ENCODE measurements around the gene GPR107.
A peak's percentile ranks its signal among the peaks of the same experiment; 100 is the strongest.

Gene GPR107

DNA sequence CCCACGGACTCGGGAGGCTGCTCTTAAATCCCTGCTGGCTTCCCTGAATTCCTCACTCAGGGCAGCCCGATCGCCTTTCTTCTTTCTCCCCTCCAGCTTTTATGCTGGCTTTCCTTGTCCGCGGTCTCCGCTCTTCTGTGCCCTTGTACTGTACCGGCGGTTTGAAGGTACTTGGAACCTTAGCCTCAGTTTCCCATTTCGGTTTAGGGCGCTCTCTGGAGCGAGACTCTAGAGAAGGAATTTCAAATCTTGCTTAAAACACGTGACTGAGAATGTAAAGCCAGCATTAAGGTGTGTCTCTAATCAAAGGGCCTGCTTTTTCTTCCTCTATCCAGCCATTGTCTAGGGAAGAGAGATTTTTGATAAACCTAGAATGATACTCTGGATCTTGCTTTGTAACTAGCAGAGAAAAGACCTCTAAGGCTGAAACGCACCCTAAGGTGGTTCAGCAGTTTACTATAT, 650 bp downstream of the GPR107 start:
- peak; percentile 35 for DNase-seq (ENCODE audit: low spot score)

DNA sequence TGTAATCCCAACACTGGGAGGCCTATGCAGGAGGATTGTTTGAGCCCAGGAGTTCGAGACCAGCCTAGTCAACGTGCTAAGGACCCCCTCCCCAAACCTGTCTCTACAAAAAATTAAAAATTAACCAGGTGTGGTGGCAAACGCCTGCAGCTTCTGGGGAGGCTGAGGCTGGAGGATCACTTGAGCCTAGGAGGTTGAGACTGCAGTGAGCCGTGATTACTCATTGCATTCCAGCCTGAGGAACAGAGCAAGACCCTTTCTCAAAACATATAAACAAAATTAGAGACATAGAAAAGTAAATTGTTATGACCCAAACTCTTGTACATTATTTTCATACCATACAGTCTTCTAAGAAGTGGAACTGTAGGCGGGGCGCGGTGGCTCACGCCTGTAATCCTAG, 1.1 kb downstream of the GPR107 start:
- DNase-seq (ENCODE audit: low spot score) = no peak

DNA sequence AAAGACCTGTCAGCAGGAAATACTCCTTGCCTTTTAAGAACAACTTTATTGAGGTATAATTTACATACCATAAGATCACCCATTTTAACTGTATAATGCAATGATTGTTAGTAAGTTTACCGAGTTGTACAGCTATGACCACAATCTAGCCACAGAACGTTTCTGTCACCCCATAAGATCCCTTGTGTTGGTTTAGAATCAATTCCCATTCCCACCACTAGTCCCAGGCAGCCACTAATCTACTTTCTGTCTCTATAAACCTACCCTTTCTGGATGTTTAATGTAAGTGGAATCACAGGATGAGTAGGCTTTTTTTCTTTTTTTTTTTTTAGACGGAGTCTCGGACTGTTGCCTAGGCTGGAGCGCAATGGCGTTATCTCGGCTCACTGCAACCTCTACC, 4.4 kb downstream of the GPR107 start:
- peak; percentile 66 for DNase-seq (ENCODE audit: low spot score)

DNA sequence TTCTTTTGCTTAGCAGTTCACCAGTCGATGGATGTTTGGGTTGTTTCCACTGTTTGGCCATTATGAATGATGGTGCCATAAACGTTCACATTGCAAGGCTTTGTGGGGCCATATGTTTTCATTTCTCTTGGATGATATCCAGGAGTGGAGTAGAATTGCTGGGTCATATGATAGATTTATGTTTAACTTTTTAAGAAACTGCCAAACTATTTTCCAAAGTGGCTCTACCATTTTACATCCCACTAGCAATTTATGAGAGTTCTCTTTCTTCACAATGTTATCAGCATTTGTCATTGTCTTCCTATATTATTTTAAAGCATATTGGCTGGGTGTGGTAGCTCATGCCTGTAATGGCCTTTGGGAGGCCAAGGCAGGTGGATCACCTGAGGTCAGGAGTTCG, 5.2 kb downstream of the GPR107 start:
- DNase-seq (ENCODE audit: low spot score) = no peak

DNA sequence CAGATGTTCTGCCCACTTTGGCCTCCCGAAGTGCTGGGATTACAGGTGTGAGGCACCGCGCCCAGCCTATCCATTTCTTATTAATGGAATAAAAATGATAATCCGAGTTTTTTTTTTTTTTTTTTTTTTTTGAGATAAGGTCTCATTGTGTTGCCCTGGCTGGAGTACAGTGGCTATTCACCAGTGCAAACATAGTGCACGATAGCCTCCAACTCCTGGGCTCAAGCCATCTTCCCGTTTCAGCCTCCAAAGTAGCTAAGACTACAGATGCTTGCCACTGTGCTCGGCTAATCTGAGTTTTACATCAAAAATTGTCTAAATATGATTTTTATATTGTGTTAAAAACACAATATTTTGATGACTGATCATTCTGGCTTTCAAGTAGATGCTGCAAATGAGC, 6.6 kb downstream of the GPR107 start:
- no peak for DNase-seq (ENCODE audit: low spot score)

DNA sequence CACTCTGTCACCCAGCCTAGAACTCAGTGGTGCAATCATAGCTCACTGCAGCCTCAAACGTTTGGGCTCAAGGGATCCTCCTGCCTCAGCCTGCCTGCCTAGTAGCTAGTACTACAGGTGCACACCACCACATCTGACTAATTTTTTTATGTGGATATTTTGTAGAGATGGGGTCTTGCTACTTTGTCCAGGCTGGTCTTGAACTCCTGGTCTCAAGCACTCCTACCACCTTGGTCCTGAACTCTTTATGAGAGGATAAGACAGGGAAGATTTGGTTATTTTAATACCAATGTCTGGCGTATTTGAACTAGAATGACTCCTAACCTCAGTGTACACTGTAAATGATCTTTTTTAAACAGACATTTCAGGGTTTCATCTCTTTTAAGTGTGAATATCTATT, 9.0 kb downstream of the GPR107 start:
- no peak for DNase-seq (ENCODE audit: low spot score)

DNA sequence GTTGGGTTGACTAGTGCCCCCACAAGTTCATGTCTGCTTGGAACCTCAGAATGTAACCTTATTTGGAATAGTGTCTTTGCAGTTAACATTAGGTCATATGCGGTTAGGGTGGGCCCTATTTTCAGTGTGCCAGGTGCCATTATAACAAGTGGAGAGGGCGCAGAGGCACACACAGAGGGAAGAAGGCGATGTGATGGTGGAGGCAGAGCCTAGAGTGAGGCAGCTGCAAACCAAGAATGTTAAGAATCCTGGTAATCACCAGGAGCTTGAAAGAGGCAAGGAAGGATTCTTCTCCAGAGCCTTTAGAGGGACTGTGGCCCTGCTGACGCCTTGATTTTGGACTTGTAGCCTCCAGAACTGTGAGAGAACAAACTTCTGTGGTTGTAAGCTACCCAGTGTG, 10.9 kb downstream of the GPR107 start:
- DNase-seq (ENCODE audit: low spot score) = no peak

DNA sequence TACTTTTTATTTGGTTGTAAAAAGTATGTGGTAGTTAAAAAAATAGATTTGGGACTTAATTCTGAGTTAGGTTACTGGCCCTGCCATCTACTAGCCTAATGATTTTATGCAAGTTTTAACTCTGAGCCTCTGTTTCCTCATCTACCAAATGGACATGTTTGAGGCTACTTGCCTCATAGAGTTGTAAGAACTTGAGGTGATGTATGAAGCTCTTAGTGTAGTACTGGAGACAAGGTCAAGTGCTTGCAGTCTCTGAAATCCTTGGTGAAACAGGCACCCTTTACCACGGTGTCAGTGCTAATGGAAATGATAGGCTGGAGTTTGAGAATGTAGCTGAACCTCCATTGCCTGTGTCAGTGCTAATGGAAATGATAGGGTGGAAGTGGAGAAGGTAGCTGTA, 15.3 kb downstream of the GPR107 start:
- no peak for DNase-seq (ENCODE audit: low spot score)

DNA sequence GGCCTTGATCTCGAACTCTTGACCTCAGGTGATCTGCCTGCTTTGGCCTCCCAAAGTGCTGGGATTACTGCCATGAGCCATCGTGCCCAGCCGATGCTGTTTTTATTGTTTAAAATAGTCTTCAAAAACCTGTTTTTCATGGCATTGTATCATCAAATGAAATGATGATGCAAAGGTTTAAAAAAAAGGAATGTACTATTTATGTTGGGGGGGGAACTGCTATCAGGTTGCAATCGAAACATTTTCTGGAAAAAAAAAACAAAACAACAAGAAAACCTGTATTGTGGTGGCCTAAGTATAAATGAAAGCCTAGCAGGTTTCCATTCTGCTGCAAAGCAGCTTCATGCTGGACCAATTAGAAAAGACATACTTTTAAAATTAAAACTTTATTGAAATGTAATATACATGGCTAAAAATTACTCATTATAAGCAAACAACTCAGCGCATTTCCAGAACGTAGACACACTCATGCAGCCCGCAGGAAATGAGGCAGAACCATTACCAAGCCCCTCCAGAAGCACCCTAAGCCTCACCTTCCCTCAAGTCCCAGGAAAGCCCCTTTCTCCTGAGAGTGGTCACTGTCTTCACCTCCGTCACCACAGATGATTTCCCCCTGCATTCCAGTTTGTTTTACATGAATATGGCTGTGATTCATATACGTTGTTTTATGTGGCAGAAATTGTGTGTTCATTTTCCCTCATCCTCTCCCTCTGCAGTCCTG, 19.0 kb downstream of the GPR107 start:
- no peak for DNase-seq (ENCODE audit: low spot score)

DNA sequence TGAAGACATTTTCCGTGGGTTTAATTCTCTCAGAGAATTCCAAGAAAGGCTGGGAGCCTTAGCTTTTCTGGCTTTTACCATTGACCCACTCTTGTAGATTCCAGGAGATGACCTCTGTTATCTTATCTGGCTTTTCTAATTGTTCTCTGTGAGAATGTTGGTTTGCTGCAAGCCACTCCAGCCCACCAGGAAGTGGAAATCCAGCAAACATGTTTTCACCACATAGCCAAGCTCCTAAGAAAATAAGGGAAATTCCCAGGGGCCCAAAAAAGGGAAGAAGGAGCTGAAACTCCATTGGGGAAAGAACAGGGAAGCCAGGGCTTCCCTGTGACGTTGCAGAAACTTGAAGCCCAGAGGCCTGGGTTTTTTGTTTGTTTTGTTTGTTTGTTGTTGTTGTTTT, 19.7 kb downstream of the GPR107 start:
- DNase-seq (ENCODE audit: low spot score) = peak; percentile 54

DNA sequence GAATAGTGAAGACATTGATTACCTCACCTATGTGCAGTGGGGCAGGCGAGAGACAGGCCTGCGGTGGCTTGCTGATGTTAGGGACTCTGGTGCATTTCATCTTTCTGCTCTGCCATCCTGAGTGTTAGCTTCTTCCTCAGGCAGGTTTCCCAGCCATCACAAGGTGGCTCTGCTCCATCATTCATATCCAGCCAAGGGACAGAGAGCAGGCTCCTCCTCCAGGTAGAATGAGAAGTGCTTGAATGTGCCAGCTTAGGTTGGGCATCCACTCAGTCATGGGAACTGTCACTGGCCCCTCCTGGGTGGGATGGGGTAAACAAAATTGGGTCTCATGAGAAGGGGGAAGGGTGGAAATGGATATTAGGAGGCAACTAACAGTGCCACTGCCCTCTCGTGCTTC, 24.8 kb downstream of the GPR107 start:
- DNase-seq (ENCODE audit: low spot score) = no peak

DNA sequence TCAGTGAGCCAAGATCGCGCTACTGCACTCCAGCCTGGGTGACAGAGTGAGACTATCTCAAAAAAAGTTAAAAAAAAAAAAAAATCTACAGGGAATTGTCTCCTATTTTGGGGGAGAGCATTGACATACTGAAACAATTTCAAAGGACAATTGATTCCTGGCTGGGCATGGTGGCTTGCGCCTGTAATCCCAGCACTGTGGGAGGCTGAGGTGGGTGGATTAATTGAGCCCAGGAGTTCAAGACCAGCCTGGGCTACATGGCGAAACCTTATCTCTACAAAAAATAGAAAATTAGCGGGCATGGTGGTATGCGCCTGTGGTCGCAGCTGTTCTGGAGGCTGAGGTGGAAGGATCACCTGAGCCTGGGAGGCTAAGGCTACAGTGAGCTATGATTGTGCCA, 30.6 kb downstream of the GPR107 start:
- DNase-seq (ENCODE audit: low spot score) = no peak

DNA sequence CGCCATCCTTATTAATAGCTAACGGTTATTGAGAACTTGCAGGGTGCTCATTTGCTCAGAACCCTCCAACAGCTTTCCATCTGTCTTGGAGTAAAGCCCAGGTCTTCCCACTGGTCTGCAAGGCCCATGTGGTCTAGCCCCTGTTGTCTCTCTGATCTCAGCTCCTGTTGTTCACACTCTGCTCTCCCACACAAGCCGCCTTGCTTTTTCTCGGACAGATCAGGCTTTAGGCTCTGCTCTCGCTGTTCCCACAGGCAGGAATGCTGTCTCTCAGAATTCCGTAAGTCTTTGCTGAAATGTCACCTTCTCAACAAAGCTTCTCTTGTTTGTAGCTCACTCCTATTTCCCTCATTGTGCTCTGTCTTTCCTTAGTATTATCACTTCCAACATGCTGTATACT, 34.3 kb downstream of the GPR107 start:
- DNase-seq (ENCODE audit: low spot score) = no peak

DNA sequence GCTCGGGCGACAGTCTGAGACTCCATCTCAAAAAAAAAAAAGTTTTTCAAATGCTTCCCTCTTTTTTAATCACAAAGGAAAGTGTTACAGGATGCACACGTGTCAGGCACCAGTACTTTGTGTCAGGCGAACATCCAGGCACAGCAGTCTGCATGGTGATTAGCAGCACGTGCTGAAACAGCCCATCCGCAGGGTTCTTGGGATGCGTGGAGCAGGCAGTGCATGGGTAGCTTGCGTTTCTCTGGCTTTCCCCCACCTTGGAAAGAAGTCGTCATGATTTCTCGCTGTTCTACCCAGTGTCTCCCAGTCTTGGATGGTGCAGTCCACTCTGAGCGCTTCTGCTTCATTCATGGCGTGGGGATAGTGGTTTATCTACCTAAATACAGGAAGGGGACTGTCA, 35.4 kb downstream of the GPR107 start:
- no peak for DNase-seq (ENCODE audit: low spot score)

DNA sequence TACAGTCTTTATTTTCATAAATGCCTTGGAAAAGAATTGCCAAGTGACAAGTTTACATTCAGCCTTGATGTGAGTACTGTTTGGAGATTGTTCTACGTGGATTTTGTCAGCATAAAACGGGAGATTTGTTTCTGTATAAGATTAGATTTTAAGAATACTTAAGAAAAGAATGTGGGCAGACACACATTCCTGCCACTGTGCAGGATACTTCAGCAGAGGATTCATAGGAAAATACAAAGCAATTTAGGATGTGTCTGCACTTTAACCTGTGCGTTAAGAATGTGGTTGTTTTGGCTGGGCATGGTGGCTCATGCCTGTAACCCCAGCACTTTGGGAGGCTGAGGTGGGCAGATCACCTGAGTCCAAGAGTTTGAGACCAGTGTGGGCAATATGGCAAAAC, 37.2 kb downstream of the GPR107 start:
- no peak for DNase-seq (ENCODE audit: low spot score)

DNA sequence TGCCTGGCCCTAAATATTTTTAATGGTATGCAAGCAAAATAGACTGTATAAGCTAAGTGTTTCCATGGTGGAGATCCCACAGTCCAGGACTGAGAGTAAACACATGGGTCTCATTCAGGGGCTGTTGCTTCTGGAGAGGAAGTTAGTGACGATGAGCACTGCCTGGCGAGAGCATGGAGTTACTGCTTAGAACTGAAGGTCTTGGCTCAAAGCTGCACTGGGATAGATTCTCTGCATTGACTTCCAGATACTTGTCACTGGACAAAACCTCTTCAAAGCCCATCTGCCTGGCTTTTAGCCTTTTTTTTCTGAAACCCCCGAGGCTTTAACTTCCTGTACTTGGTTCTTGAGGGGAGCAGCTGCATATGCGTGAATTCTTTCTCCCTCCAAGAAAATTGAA, 39.2 kb downstream of the GPR107 start:
- no peak for DNase-seq (ENCODE audit: low spot score)

DNA sequence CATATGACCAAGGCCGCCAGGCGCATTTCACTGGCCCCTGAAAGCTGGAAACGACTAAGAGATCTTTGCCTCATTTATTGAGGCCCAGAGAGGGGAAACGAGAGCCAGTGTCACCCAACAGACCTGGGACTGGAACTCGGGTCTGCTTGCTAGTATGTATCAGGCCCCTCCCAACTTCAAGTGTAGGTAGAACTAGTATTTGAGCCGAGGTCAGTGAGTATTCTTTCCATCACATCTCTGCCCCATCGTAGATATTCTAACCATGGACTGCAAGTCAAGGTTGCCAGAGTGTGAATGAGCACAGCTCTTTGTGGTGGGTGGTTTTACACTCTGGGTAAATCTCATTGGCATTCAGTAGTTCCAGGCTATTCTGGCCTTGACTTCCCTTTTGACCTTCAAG, 42.2 kb downstream of the GPR107 start:
- no peak for DNase-seq (ENCODE audit: low spot score)

DNA sequence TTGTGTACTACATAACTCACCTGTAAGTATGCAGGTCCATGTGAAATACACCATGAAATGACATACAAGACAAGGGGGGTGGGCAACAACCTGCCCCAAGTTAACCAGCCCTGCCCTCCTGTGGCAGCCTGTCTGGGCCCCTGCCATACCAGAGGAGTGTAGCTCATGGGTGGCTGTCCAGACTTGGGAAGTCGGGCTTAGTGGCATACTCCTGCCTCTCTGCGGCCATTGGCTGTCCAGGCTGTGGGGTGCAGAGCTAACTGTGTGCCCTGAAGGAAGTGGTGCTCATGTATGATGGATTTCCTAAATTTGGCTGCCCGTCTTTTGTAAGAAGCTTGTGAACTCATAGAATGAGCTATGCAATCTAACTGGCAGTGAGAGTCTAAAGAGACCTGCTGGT, 47.0 kb downstream of the GPR107 start:
- no peak for DNase-seq (ENCODE audit: low spot score)

DNA sequence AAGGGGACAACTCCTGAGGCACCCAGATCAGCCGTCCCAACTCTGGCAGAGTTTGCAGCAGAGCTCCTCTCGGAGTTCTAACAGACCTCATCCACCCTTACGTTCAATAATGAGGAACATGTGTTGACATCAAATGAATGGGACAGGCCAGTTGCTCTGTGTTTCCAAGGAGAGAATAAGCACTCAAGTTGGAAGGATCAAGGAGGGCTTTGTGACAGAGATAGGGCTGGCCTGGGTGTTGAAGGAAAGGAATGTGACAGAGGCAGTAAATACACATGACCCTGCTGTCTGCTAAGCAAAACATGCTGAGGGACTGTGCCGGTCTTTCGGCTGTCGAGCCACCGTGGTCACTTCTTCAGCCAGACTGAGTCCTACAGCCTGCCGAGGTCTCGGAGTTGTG, 48.2 kb downstream of the GPR107 start:
- no peak for DNase-seq (ENCODE audit: low spot score)

DNA sequence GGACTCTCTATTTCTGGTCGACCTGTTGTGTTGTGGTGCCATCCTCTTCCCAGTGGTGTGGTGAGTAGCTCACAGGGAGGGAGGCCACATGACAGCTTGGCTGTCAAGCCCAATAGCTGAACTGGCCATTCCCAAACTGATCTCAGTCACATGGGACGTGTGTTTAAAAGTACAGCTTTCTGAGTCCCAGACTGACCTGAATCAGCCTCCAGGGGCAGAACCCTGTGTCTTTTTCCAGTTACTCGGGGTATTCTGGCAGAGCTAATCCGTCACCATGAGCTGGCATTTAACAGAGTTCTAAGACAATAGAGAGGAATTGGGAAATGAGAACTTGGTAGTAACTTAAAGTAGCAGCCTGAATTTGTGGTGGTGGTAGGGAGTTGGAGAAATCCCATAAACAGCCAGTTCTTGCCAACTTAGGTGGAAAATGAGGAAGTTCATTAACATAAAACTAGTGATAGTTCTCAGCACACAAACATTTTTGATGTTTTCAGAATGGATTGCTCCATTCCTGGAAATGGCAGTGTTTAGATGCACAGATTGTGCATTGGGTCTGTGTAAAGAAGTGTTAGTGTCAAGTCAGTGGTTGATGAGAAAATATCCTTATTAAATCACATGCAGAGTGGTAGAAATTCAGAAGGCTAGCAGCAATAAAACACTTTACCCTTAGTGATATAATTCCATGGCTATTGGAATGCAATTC, 50.9 kb downstream of the GPR107 start:
- no peak for DNase-seq (ENCODE audit: low spot score)

DNA sequence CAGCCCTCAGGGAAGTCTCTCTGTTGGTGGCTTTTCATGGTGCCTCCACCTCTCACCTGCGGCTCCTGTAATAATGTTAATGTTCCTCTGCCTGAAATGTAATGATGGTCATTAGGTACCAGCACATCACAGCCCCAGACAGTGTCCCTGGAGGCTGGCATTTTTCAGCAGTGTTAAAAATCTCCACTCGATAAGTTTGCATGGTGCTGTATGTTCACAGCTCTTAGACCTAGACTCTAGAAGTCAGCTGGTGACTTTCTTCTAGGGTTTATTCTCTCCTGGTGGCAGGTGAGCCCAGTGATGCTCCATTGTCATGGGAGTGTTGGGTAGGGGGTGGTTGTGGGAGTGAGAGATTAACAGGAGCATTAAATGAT, 53.1 kb downstream of the GPR107 start:
- no peak for DNase-seq (ENCODE audit: low spot score)

DNA sequence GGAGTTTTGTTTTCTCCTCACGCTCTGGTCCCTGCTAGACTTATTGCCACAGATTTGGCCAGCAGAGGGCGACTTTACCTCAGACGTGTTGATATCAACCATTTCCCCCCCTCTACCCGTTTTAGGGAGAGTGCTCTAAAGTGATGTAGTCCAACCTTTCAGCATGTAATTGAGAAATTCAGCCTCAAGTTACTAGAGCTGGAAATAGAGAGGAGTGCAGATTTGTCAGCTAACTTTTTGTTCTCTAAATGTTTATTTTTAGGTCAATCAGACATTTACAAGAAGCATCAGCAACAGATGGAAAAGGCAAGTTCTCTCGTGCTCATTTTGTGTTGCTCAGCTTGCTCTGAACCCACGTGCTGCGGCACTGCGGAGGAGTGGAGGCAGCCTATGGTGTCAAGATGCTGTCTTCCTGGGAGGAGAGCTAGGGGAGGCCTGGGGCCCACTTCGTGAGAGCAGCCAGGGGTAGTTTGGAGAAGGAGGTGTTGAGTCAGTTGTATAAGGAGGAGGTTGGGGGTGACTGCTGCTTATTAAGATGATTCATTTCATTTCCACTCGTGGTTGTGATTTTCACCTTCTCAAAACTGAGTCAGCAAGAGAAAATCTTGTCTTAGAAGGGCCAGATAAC, 53.6 kb downstream of the GPR107 start:
- DNase-seq (ENCODE audit: low spot score) = peak; percentile 71

DNA sequence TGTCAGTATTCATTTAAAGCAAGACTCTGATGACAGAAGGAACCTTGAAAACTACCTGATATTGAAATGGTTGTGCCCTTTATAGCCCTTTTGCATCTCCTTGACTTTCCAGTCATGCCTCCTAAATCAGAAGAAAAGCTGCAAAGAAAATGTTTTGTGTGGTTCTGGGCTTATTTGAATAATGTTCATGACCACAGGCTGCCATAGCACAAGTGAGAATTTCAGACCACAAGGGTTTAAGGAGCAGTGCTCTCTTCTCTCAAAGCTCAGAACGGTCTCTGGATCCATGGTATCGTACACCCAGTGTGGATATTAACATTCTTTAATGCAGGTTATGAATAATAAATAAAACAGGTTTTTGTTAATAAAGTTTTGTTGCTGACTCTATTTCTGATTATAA, 54.2 kb downstream of the GPR107 start:
- DNase-seq (ENCODE audit: low spot score) = no peak

DNA sequence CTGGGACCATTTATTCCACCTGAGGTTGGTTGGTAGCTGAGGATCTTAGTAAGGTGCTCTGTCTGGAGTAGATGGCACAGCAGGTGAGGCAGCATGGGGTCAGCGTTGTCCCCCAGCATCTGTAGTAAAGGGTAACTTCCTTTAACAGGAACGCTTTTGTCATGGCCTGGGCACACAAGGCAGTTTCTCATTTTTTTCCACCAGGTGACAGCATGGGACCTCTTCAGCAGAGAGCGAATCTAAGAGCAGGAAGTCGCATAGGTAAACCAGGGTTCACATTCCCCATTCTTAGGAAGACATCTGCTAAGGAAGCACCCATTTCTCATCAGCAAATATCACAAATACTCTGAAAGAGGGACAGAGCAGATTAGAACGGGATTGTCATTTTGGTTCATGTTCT, 56.5 kb downstream of the GPR107 start:
- DNase-seq (ENCODE audit: low spot score) = no peak

Data from HuH-7 (cell line).